Left ventricle myocardium inferior (tissue), 1 donor: ENCODE data around the gene PON3. TPM values are rescaled to one million over a fixed set of nuclear protein-coding genes. Genes with fewer than 3 reads are reported as not detected.
"Not testable (repeated sequence)": the region's sequence is repeated elsewhere in the genome, so short reads cannot be mapped to it uniquely, and the experiment has no call there.

Source experiments
- DNase-seq: peaks from one replicate; pipeline ENCODE4 v3.0.0-alpha.2; 2020
- H3K27ac ChIP-seq: fragments of 200-600 bp; replicated peaks from 2 replicates; pipeline ENCODE4 v1.8.0; 2021
- H3K27me3 ChIP-seq: fragments of 200-600 bp; 2 replicates; pipeline ENCODE4 v1.8.0; 2021; ENCODE audit warnings: low read depth
- H3K36me3 ChIP-seq: fragments of 200-600 bp; 2 replicates; pipeline ENCODE4 v1.8.0; 2021
- H3K4me1 ChIP-seq: fragments of 200-600 bp; 2 replicates; pipeline ENCODE4 v1.8.0; 2021
- H3K4me3 ChIP-seq: fragments of 200-600 bp; 2 replicates; pipeline ENCODE4 v1.8.0; 2021; ENCODE audit warnings: mild to moderate bottlenecking, moderate library complexity
- H3K9me3 ChIP-seq: fragments of 200-600 bp; replicated peaks from 2 replicates; pipeline ENCODE4 v1.8.0; 2021
- CTCF ChIP-seq: fragments of 200-600 bp; IDR thresholded peaks from 2 replicates; pipeline ENCODE4 v1.8.0; 2021; ENCODE audit warnings: antibody characterized with exemption, mild to moderate bottlenecking, borderline replicate concordance
- intact Hi-C: fragments of 100-400 bp; cut with micrococcal nuclease; formaldehyde crosslinking; loops from one replicate; pipeline ENCODE4 v1.11.0; 2022
- total RNA-seq: library from RNA; stranded (reverse); fragmentation: NEBNext Ultra II Directional; extraction: Animal tissue kit (Norgen Biotek cat#: 25700); gene quantifications from one replicate; pipeline ENCODE4 v1.2.1, GENCODE V29; 2021
- donor health status: DM: no; HTN: yes; CAD: no; lungs with severe emphysema.

Gene PON3
- total RNA-seq, 1 donor from 2014 or later = 0.69 TPM

GRCh38 chr7:95389516-95389915 is 6.7 kb downstream of the PON3 start:
- intact Hi-C loops = no loop called here
- Histone ChIP-seq H3K27ac (no peak overlapping the region), H3K9me3 (peaks cover 17% of the 10 kb centered on the region), H3K27me3 (peaks cover 6% of the 10 kb centered on the region), H3K4me1 (no peaks in the 10 kb centered on the region), H3K36me3 (peaks cover 7% of the 10 kb centered on the region), H3K4me3 (no peak overlapping the region)
- no peak for DNase-seq
- no peak for TF ChIP-seq CTCF

GRCh38 chr7:95379457-95379856 is 16.7 kb downstream of the PON3 start:
- H3K4me1 ChIP-seq, intact Hi-C loops, H3K27me3 ChIP-seq, DNase-seq, H3K4me3 ChIP-seq, H3K27ac ChIP-seq: not testable (repeated sequence)
- Histone ChIP-seq H3K9me3 (peaks cover 44% of the 10 kb centered on the region), H3K36me3 (peaks cover 20% of the 10 kb centered on the region)

- no peak overlapping the region for H3K27ac ChIP-seq
- DNase-seq = no peak
- intact Hi-C loops = no loop called here
- H3K4me1 ChIP-seq = no peaks in the 10 kb centered on the region
- no peak overlapping the region for H3K4me3 ChIP-seq
- TF ChIP-seq CTCF = no peak
- H3K36me3 ChIP-seq = peaks cover 19% of the 10 kb centered on the region
- no peaks in the 10 kb centered on the region for H3K27me3 ChIP-seq
- peaks cover 28% of the 10 kb centered on the region for H3K9me3 ChIP-seq
Measured at GRCh38 chr7:95376632-95377400, 19.4 kb downstream of the PON3 start.

GRCh38 chr7:95375591-95376257 is 20.5 kb downstream of the PON3 start:
- TF ChIP-seq CTCF = no peak
- Histone ChIP-seq H3K4me1 (no peaks in the 10 kb centered on the region), H3K36me3 (peaks cover 16% of the 10 kb centered on the region), H3K27me3 (no peaks in the 10 kb centered on the region), H3K4me3 (no peak overlapping the region), H3K9me3 (peaks cover 20% of the 10 kb centered on the region), H3K27ac (no peak overlapping the region)
- intact Hi-C loops = no loop called here
- no peak for DNase-seq

GRCh38 chr7:95373323-95373722 is 22.9 kb downstream of the PON3 start:
- no peak overlapping the region for H3K4me3 ChIP-seq
- H3K36me3 ChIP-seq = peaks cover 6% of the 10 kb centered on the region
- intact Hi-C loops = no loop called here

More at GRCh38 chr7:95373323-95373722, 22.9 kb downstream of the PON3 start:
- DNase-seq = no peak
- Histone ChIP-seq H3K9me3 (no peaks in the 10 kb centered on the region), H3K27ac (no peak overlapping the region), H3K27me3 (no peaks in the 10 kb centered on the region), H3K4me1 (no peaks in the 10 kb centered on the region)
- TF ChIP-seq CTCF = no peak
